HG03432 (cell line): Measurements from ENCODE around the gene FAM151B.

Experiments
- ATAC-seq: cut with Tn5 transposase; IDR thresholded peaks from one replicate; pipeline ENCODE4 v1.9.1; 2021; ENCODE audit warnings: mild to moderate bottlenecking, moderate library complexity; ENCODE audit not compliant: unreplicated experiment

Gene FAM151B

GRCh38 chr5:80502800-80503199 lies 14.9 kb downstream of the FAM151B start:
- no peak for ATAC-seq

GRCh38 chr5:80503641-80504040 lies 15.7 kb downstream of the FAM151B start:
- no peak for ATAC-seq

- ATAC-seq, result no peak
Observed at GRCh38 chr5:80504833-80505232, 16.9 kb downstream of the FAM151B start.

GRCh38 chr5:80507663-80508062 lies 19.8 kb downstream of the FAM151B start:
- no peak for ATAC-seq

GRCh38 chr5:80508844-80509243 lies 20.9 kb downstream of the FAM151B start:
- no peak for ATAC-seq

- no peak for ATAC-seq
Observed at GRCh38 chr5:80509362-80509761, 21.5 kb downstream of the FAM151B start.

GRCh38 chr5:80516826-80517225 lies 28.9 kb downstream of the FAM151B start:
- ATAC-seq, result no peak

- no peak for ATAC-seq
Observed at GRCh38 chr5:80540691-80541090, 52.8 kb downstream of the FAM151B start.

- no peak for ATAC-seq
Observed at GRCh38 chr5:80541392-80541791, 53.5 kb downstream of the FAM151B start.

- ATAC-seq, result no peak
Observed at GRCh38 chr5:80554646-80555045, 66.7 kb downstream of the FAM151B start.

GRCh38 chr5:80555099-80555498 lies 67.2 kb downstream of the FAM151B start:
- no peak for ATAC-seq

- no peak for ATAC-seq
Observed at GRCh38 chr5:80559244-80559643, 71.3 kb downstream of the FAM151B start.

GRCh38 chr5:80565330-80565729 lies 77.4 kb downstream of the FAM151B start:
- ATAC-seq, result no peak

GRCh38 chr5:80566711-80567259 lies 78.9 kb downstream of the FAM151B start:
- no peak for ATAC-seq

- ATAC-seq, result no peak
Observed at GRCh38 chr5:80568251-80568650, 80.4 kb downstream of the FAM151B start.

- ATAC-seq, result no peak
Observed at GRCh38 chr5:80569086-80569960, 81.4 kb downstream of the FAM151B start.

GRCh38 chr5:80569961-80570786 lies 82.3 kb downstream of the FAM151B start, which contains the start of gene ANKRD34B:
TSS of gene ANKRD34B (minus strand) at chr5:80570280. CDS start at chr5:80560019, 10,261 bp downstream.
- no peak for ATAC-seq

GRCh38 chr5:80573062-80573461 lies 85.2 kb downstream of the FAM151B start:
- ATAC-seq, result no peak

GRCh38 chr5:80576383-80576782 lies 88.5 kb downstream of the FAM151B start:
- no peak for ATAC-seq

GRCh38 chr5:80577707-80578106 lies 89.8 kb downstream of the FAM151B start:
- ATAC-seq, result no peak

GRCh38 chr5:80579050-80579449 lies 91.2 kb downstream of the FAM151B start:
- ATAC-seq, result no peak
